T-cell (primary cell): Measurements from ENCODE around the gene NEU1. TPM values are rescaled to one million over a fixed set of nuclear protein-coding genes. Genes with fewer than 3 reads are reported as not detected.
A peak's percentile ranks its signal among the peaks of the same experiment; 100 is the strongest.

ENCODE experiments used
- ATAC-seq, 4 experiments: fragments of 200-7000 bp in 3 of 4; fragments of 150-1000 bp in 1 of 4; cut with Tn5 transposase; replicated peaks in 1 of 4; 1 replicate in 3 of 4; 2 replicates in 1 of 4; pipeline ENCODE4 v1.10.0; 2021; ENCODE audit warnings: moderate library complexity in 3 of 4, mild to moderate bottlenecking in 2 of 4, moderate number of reproducible peaks in 1 of 4
- CTCF ChIA-PET, 2 donors: fragments of 300-600 bp; sonication (Branson Sonifier 250); formaldehyde crosslinking; loops; one replicate each; lab custom pipeline; 2022; ENCODE audit warnings: antibody characterized with exemption in 2 of 2; lab: Charles Lee
- POLR2A ChIA-PET, 2 donors: fragments of 300-600 bp; sonication (Branson Sonifier 250); formaldehyde crosslinking; loops; one replicate each; lab custom pipeline; 2022; ENCODE audit warnings: antibody characterized with exemption in 2 of 2; lab: Charles Lee
- DNase-seq, 35 experiments: peaks; one replicate each; pipeline versions ENCODE4 v3.0.0 to v3.0.0-alpha.2; 2013 to 2023
- H3K27ac ChIP-seq: one replicate; pipeline ENCODE4 v1.5.1; 2013; ENCODE audit warnings: low read length
- H3K27me3 ChIP-seq, 2 experiments: replicated peaks in 1 of 2; 1 replicate in 1 of 2; 2 replicates in 1 of 2; pipeline versions ENCODE4 v1.6.1 to v1.7.0; 2013; ENCODE audit warnings: low read length in 1 of 2, mixed read lengths in 1 of 2; ENCODE audit not compliant: control insufficient read depth in 2 of 2, insufficient read depth in 2 of 2; ENCODE audit errors: extremely low read depth in 1 of 2
- H3K36me3 ChIP-seq, 2 donors: 1 replicate in 1 of 2; 2 replicates in 1 of 2; pipeline versions ENCODE4 v1.6.1 to v1.7.0; 2013; ENCODE audit warnings: low read length in 1 of 2; ENCODE audit not compliant: control insufficient read depth in 2 of 2, insufficient read depth in 1 of 2; ENCODE audit errors: extremely low read depth in 1 of 2
- H3K4me1 ChIP-seq, 2 experiments: 1 replicate in 1 of 2; 2 replicates in 1 of 2; pipeline versions ENCODE4 v1.6.1 to v1.7.0; 2013; ENCODE audit warnings: low read length in 2 of 2, mixed read lengths in 1 of 2; ENCODE audit not compliant: insufficient read depth in 2 of 2, control insufficient read depth in 1 of 2; ENCODE audit errors: extremely low read depth in 1 of 2
- H3K4me3 ChIP-seq, 2 donors: 1 replicate in 1 of 2; 2 replicates in 1 of 2; pipeline versions ENCODE4 v1.5.1 to v1.7.0; 2013; ENCODE audit warnings: mild to moderate bottlenecking in 2 of 2, low read length in 1 of 2, moderate library complexity in 1 of 2; ENCODE audit not compliant: control insufficient read depth in 1 of 2; ENCODE audit errors: extremely low read depth in 1 of 2
- H3K9me3 ChIP-seq: 2 replicates; pipeline ENCODE4 v1.7.0; 2013
- H3K27ac Mint-ChIP-seq, 2 donors: one replicate each; pipeline ENCODE4 v1.8.0; 2020 to 2021; ENCODE audit warnings: mild to moderate bottlenecking in 2 of 2, mixed read lengths in 2 of 2
- H3K27me3 Mint-ChIP-seq, 2 donors: one replicate each; pipeline ENCODE4 v1.8.0; 2021 to 2022; ENCODE audit warnings: mixed read lengths in 2 of 2
- H3K36me3 Mint-ChIP-seq: one replicate; pipeline ENCODE4 v1.8.0; 2021; ENCODE audit warnings: mixed read lengths
- H3K4me1 Mint-ChIP-seq, 3 donors: one replicate each; pipeline ENCODE4 v1.8.0; 2020 to 2022; ENCODE audit warnings: mixed read lengths in 3 of 3, mild to moderate bottlenecking in 1 of 3
- H3K4me3 Mint-ChIP-seq, 3 donors: one replicate each; pipeline ENCODE4 v1.8.0; 2020 to 2022; ENCODE audit warnings: mild to moderate bottlenecking in 3 of 3, mixed read lengths in 3 of 3, moderate library complexity in 3 of 3
- H3K9me3 Mint-ChIP-seq, 3 donors: one replicate each; pipeline ENCODE4 v1.8.0; 2020 to 2022; ENCODE audit warnings: mixed read lengths in 3 of 3
- WGBS: methylation state at CpG from one replicate; pipeline ENCODE4 v1.1.5; 2013; ENCODE audit warnings: missing lambda C conversion rate; ENCODE audit not compliant: insufficient coverage; 5-methylcytosine and 5-hydroxymethylcytosine counted together
- total RNA-seq, 35 experiments: library from RNA in 6 of 35; stranded (reverse) in 6 of 35; fragments of 120-200 nt in 1 of 35; gene quantifications; one replicate each; pipeline versions ENCODE4 v1.2.1 to v1.2.4 and lab custom pipeline; 2013 to 2026

Gene NEU1
- total RNA-seq, 5 donors from 2014 or later (not counting 1 experiment from before 2014, with no cell fraction given) = 15.9 to 29.2 (median 19.9) TPM

DNA sequence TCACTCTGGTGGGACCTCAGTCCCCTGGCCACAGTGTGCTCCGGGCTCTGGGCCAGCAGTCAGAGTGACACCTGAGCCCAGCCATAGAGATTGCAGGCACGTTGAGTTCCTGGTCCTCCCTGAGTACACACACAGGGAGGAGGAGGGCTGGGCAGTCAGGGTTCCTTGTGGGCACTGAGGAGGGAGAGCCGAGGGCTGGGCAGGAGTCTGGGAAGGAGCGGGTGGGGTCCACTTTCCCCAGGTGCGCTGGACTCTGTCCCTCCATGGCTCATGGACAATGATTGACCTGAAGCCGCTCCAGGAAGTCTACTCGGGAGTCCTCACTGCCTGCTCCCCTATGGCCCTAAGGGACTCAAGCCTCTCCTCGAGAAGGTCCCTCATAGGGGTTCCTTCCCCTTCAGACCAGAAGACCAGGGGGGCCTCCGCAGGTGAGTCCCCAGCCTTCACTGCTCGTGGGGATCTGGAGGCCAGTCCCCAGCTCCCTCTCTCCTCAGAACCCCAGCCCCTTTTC, 15.1 kb upstream of the NEU1 start:
- POLR2A ChIA-PET = no interaction called here
- CTCF ChIA-PET = no interaction called here

DNA sequence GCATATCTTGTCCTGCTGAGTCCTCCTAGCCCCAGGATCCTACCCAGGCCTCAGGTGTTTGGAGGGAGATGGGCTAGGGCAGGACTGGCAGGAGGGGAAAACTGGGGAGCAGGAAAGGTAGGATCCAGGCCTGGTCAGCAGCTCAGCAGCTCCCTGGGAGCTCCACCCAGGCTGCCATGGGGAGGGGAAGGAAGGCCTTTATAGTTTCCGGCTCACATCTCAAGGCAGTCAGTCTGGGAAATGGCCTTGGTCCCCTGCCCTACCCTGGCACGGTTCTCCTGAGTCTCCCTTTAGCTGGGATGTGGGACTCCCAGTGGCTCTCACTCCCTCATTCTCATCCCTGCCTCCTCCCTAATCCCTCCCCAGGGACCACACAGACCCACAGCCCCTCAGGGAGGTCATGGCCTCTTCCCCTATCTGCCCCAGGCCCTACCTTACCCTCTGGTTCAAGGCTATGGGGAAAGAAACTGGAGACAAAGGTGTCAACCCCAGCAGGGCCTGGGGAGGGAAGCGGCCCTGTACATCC, 14.6 kb upstream of the NEU1 start:
- CTCF ChIA-PET = no interaction called here

More for the DNA sequence above, 15.1 kb upstream of the NEU1 start:
- Mint-ChIP-seq H3K9me3 (no peaks in the 10 kb centered on the region), H3K36me3 (peaks cover 26% of the 10 kb centered on the region), H3K4me3 (no peak overlapping the region), H3K27me3 (no peaks in the 10 kb centered on the region), H3K27ac (peak overlapping the region in 1 of 2 donors; percentile 22), H3K4me1 (peaks cover 0 to 5% (median 0%) of the 10 kb centered on the region in 3 donors)
- ATAC-seq (no peak), DNase-seq (no peak)
- Histone ChIP-seq H3K36me3 (peaks cover 9 to 29% of the 10 kb centered on the region in 2 donors), H3K27me3 (peaks cover 0 to 3% of the 10 kb centered on the region in 2 experiments), H3K27ac (no peak overlapping the region), H3K9me3 (no peaks in the 10 kb centered on the region), H3K4me3 (no peak overlapping the region), H3K4me1 (no peaks in the 10 kb centered on the region)
- WGBS = 97% methylated on average over 7 of the region's 10 CpGs

DNA sequence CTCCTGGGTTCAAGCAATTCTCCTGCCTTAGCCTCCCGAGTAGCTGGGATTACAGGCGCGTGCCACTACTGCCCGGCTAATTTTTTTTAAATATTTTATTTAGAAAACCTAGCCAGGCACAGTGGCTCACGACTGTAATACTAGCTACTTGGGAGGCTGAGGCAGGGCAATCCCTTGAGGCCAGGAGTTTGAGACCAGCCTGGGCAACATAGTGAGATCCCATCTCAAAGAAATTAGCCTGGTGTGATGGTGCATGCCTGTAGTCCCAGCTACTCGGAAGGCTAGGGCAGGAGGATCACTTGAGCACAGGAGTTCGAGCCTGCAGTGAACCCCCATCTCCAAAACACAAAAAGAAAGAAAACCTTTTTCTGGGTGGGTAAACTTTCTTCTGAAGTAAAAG, 13.7 kb upstream of the NEU1 start:
- CTCF ChIA-PET = no interaction called here

More for the DNA sequence above, 14.6 kb upstream of the NEU1 start:
- 80% methylated on average over 2 of the region's 3 CpGs for WGBS
- Histone ChIP-seq H3K9me3 (no peaks in the 10 kb centered on the region), H3K4me3 (no peak overlapping the region), H3K27ac (no peak overlapping the region), H3K36me3 (peaks cover 7 to 24% of the 10 kb centered on the region in 2 donors), H3K4me1 (no peaks in the 10 kb centered on the region), H3K27me3 (peaks cover 0 to 3% of the 10 kb centered on the region in 2 experiments)
- H3K4me3 Mint-ChIP-seq = no peak overlapping the region
- peaks cover 21% of the 10 kb centered on the region for H3K36me3 Mint-ChIP-seq
- H3K9me3 Mint-ChIP-seq = no peaks in the 10 kb centered on the region
- POLR2A ChIA-PET = interaction anchor here in 1 of 2 donors (0.6 kb wide), 1 partner anchor 30 kb away, joined by 6 read pairs; no protein-coding TSS in a partner anchor
- H3K27me3 Mint-ChIP-seq = no peaks in the 10 kb centered on the region
- H3K27ac Mint-ChIP-seq = peak overlapping the region in 1 of 2 donors; percentile 22
- ATAC-seq = no peak
- peaks cover 0 to 5% (median 0%) of the 10 kb centered on the region in 3 donors for H3K4me1 Mint-ChIP-seq
- DNase-seq = no peak

DNA sequence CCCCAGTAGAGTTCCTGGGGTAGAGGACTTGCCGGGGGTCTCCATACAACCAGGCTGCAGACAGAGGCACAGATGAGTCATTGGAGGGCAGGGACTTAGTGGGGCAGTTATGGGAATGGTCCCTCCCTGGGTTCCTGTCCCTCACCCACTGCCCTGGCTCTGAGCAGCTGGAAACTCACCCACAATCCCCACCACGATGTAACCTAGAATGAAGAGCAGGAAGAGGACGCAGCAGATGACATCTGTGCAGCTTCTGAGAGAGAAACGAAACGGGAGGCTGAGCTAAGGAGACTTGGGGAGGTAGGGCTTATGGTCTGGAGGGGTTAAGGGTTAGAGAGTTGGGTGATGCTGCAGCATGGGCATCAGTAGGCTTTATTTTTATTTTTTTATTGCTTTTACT, 13.3 kb upstream of the NEU1 start:
- no peaks in the 10 kb centered on the region for H3K9me3 ChIP-seq
- peaks cover 0 to 5% (median 2%) of the 10 kb centered on the region in 3 donors for H3K4me1 Mint-ChIP-seq
- H3K27me3 ChIP-seq = peaks cover 0 to 3% of the 10 kb centered on the region in 2 experiments
- DNase-seq = no peak
- no peaks in the 10 kb centered on the region for H3K9me3 Mint-ChIP-seq
- ChIA-PET CTCF (no interaction called here), POLR2A (no interaction called here)
- 38% methylated on average over 2 of the region's 5 CpGs for WGBS
- H3K27me3 Mint-ChIP-seq = no peaks in the 10 kb centered on the region
- H3K4me3 Mint-ChIP-seq = no peak overlapping the region
- H3K4me1 ChIP-seq = peaks cover 0 to 5% of the 10 kb centered on the region in 2 experiments
- no peak overlapping the region for H3K27ac ChIP-seq
- no peak for ATAC-seq
- peaks cover 7 to 14% of the 10 kb centered on the region in 2 donors for H3K36me3 ChIP-seq
- peaks cover 10% of the 10 kb centered on the region for H3K36me3 Mint-ChIP-seq
- H3K27ac Mint-ChIP-seq = no peak overlapping the region
- no peak overlapping the region for H3K4me3 ChIP-seq

More for the DNA sequence above, 13.7 kb upstream of the NEU1 start:
- no peaks in the 10 kb centered on the region for H3K9me3 Mint-ChIP-seq
- peaks cover 0 to 3% of the 10 kb centered on the region in 2 experiments for H3K27me3 ChIP-seq
- no peaks in the 10 kb centered on the region for H3K27me3 Mint-ChIP-seq
- no peaks in the 10 kb centered on the region for H3K9me3 ChIP-seq
- no peak overlapping the region for H3K4me3 Mint-ChIP-seq
- no peak for DNase-seq
- H3K4me1 ChIP-seq = peaks cover 0 to under 1% of the 10 kb centered on the region in 2 experiments
- WGBS = no CpG with 5 or more reads among the region's 7 CpGs
- H3K36me3 Mint-ChIP-seq = peaks cover 15% of the 10 kb centered on the region
- no peak overlapping the region for H3K4me3 ChIP-seq
- H3K36me3 ChIP-seq = peaks cover 7 to 18% of the 10 kb centered on the region in 2 donors
- peaks cover 0 to 2% (median under 1%) of the 10 kb centered on the region in 3 donors for H3K4me1 Mint-ChIP-seq
- H3K27ac ChIP-seq = no peak overlapping the region
- no peak for ATAC-seq
- H3K27ac Mint-ChIP-seq = no peak overlapping the region
- POLR2A ChIA-PET = no interaction called here

DNA sequence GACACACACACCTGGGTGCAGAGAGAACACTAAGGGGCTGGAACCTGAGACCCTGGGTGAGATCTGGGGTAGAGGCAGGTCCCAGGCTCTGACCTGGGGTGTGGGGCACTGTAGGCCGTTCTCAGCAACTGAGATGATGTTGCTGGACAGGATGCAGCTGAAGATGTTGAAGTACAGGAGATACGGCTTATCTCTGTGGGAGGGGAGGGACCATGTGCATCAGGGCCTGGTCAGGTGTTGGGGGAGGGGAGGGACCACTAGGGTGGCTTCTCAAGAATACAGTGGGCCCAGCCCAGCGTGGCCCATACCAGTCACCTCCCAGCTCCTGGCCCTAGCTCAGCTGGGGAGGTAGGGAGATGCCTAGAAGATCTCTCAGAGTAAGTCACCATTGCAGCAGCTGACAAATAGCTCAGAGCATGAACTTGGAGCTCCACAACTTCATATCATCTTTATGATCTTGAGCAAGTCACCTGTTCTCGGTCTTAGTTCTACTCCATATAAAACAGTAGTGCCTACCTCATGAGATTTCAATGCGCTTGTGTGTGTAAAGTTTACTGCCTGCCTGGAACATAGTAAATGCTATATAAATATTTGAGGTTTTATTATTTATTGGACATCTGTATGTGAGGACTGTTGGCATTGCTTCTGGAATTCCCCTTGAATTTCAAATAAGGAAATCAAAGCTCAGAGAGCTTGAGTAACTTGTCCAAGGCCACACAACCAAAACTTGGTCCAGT, 12.4 kb upstream of the NEU1 start:
- H3K4me1 Mint-ChIP-seq = peaks cover 0 to 5% (median 2%) of the 10 kb centered on the region in 3 donors
- H3K9me3 ChIP-seq = no peaks in the 10 kb centered on the region
- peaks cover 0 to 5% of the 10 kb centered on the region in 2 experiments for H3K4me1 ChIP-seq
- no peak overlapping the region for H3K4me3 Mint-ChIP-seq
- no peak for ATAC-seq
- no peaks in the 10 kb centered on the region for H3K27me3 Mint-ChIP-seq
- no peaks in the 10 kb centered on the region for H3K9me3 Mint-ChIP-seq
- POLR2A ChIA-PET = interaction anchor here in 1 of 2 donors (0.6 kb wide), 1 partner anchor 26 kb away, joined by 8 read pairs; no protein-coding TSS in a partner anchor
- H3K4me3 ChIP-seq = no peak overlapping the region
- H3K27me3 ChIP-seq = peaks cover 0 to 5% of the 10 kb centered on the region in 2 experiments
- no peak overlapping the region for H3K27ac ChIP-seq
- WGBS = 41% methylated on average over 2 of the region's 5 CpGs
- H3K36me3 Mint-ChIP-seq = peaks cover 7% of the 10 kb centered on the region
- CTCF ChIA-PET = interaction anchor here (0.5 to 0.6 kb wide), 2 partner anchors 279 to 292 kb away, joined by 3 read pairs; partner anchors contain the start of gene LTB (in 1 of the 2)
- H3K36me3 ChIP-seq = peaks cover 3 to 5% of the 10 kb centered on the region in 2 donors
- peak overlapping the region in 1 of 2 donors; percentile 25 for H3K27ac Mint-ChIP-seq
- no peak for DNase-seq

DNA sequence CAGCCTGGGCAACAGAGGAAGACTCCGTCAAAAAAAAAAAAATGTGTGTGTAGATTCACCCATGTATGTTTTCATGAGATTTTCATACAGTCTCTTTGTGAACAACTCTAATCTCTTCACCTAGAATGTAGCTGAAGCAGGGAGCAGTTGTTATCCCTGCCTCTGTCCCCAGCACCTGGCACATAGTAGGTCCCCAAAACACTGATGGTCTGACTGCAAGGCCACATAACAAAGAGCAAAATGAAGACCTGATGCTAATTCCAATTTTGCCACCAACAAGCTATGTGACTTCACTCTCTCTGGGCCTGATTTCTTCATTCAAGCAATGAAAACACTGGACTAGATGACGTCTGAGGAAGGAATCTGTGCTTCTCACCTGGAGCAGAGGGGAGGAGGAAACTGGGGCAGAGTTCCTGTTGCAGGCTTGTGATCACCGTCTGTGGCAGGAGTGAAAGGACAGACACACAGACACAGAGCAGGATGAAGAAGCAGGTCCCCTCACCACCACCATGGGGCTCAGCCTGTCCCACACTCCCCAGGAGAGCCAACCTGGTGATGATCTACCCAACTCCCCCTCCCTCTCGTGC, 11.6 kb upstream of the NEU1 start:
- Mint-ChIP-seq H3K27me3 (no peaks in the 10 kb centered on the region), H3K9me3 (no peaks in the 10 kb centered on the region), H3K4me3 (no peak overlapping the region), H3K4me1 (peaks cover 0 to 5% (median 2%) of the 10 kb centered on the region in 3 donors), H3K27ac (peak overlapping the region in 1 of 2 donors; percentile 80), H3K36me3 (no peaks in the 10 kb centered on the region)
- Histone ChIP-seq H3K27me3 (peaks cover 0 to 9% of the 10 kb centered on the region in 2 experiments), H3K27ac (no peak overlapping the region), H3K4me1 (peaks cover 0 to 5% of the 10 kb centered on the region in 2 experiments), H3K36me3 (no peaks in the 10 kb centered on the region), H3K9me3 (no peaks in the 10 kb centered on the region), H3K4me3 (no peak overlapping the region)
- ATAC-seq = no peak
- no peak for DNase-seq
- ChIA-PET CTCF (interaction anchor here in 1 of 2 donors (0.6 kb wide), 1 partner anchor 292 kb away, joined by 3 read pairs; the partner anchor contains the start of gene LTB), POLR2A (interaction anchor here in 1 of 2 donors (0.6 kb wide), 1 partner anchor 26 kb away, joined by 8 read pairs; no protein-coding TSS in a partner anchor)
- WGBS = no CpG with 5 or more reads among the region's 4 CpGs
